Endodermal cell (in vitro differentiated cells): ENCODE measurements around the gene CMTM6. TPM values are rescaled to one million over a fixed set of nuclear protein-coding genes. Genes with fewer than 3 reads are reported as not detected.

Source experiments
- DNase-seq: peaks from one replicate; pipeline ENCODE4 v3.0.0-alpha.2; 2017
- H3K27ac ChIP-seq: 2 replicates; pipeline ENCODE4 v1.5.1; 2013; ENCODE audit warnings: mild to moderate bottlenecking, low read depth, low read length, moderate library complexity
- H3K27me3 ChIP-seq: 2 replicates; pipeline ENCODE4 v1.6.1; 2013; ENCODE audit warnings: mild to moderate bottlenecking, low read length, moderate library complexity; ENCODE audit not compliant: insufficient read depth, control insufficient read depth, poor library complexity, severe bottlenecking
- H3K36me3 ChIP-seq: 2 replicates; pipeline ENCODE4 v1.7.0; 2013; ENCODE audit warnings: mild to moderate bottlenecking, low read length, moderate library complexity; ENCODE audit not compliant: control insufficient read depth, insufficient read depth
- H3K4me1 ChIP-seq: one replicate; pipeline ENCODE4 v1.7.0; 2013; ENCODE audit warnings: low read length; ENCODE audit not compliant: control insufficient read depth, insufficient read depth
- H3K4me3 ChIP-seq: 2 replicates; pipeline ENCODE4 v1.5.1; 2013; ENCODE audit warnings: mild to moderate bottlenecking, low read length, moderate library complexity
- H3K9ac ChIP-seq: 2 replicates; pipeline ENCODE4 v1.6.1; 2013; ENCODE audit warnings: mild to moderate bottlenecking, low read length, moderate library complexity; ENCODE audit not compliant: poor library complexity, severe bottlenecking; ENCODE audit errors: extremely low read depth
- H3K9me3 ChIP-seq: 2 replicates; pipeline ENCODE4 v1.6.1; 2013; ENCODE audit warnings: mild to moderate bottlenecking, low read length, moderate library complexity; ENCODE audit not compliant: control insufficient read depth
- H3K27ac Mint-ChIP-seq: 2 replicates; pipeline ENCODE4 v1.8.0; 2020; ENCODE audit warnings: mixed read lengths
- H3K27me3 Mint-ChIP-seq: 2 replicates; pipeline ENCODE4 v1.8.0; 2021; ENCODE audit warnings: mild to moderate bottlenecking, mixed read lengths; ENCODE audit not compliant: insufficient read depth
- H3K36me3 Mint-ChIP-seq: 2 replicates; pipeline ENCODE4 v1.8.0; 2020; ENCODE audit warnings: low read depth, mixed read lengths
- H3K4me1 Mint-ChIP-seq: 2 replicates; pipeline ENCODE4 v1.8.0; 2020; ENCODE audit warnings: mixed read lengths
- H3K4me3 Mint-ChIP-seq: 2 replicates; pipeline ENCODE4 v1.8.0; 2020; ENCODE audit warnings: mild to moderate bottlenecking, moderate library complexity, mixed read lengths
- H3K9me3 Mint-ChIP-seq: 2 replicates; pipeline ENCODE4 v1.8.0; 2020; ENCODE audit warnings: mild to moderate bottlenecking, mixed read lengths
- WGBS, 2 experiments: methylation state at CpG; one replicate each; pipeline versions ENCODE4 v1.1.5 to v1.1.7; 2013; ENCODE audit warnings: missing lambda C conversion rate in 2 of 2, mixed read lengths in 1 of 2; ENCODE audit not compliant: insufficient coverage in 1 of 2, insufficient read length in 1 of 2; 5-methylcytosine and 5-hydroxymethylcytosine counted together
- total RNA-seq, 2 donors: library from RNA; stranded (reverse); fragmentation: NEBNext Ultra II Directional in 1 of 2; extraction: Animal tissue kit (Norgen Biotek cat#: 25700) in 1 of 2; gene quantifications; 2 replicates in 1 of 2; 3 replicates in 1 of 2; pipeline ENCODE4 v1.2.1, GENCODE V29; 2021
- TF ChIP-seq, protein P1 (sequence below): fragments of 200-600 bp; sonication (generic); conservative IDR thresholded peaks from 2 replicates; pipeline ENCODE4 v1.5.0; 2021; ENCODE audit warnings: antibody characterized with exemption, mild to moderate bottlenecking

Gene CMTM6
- total RNA-seq, 2 donors from 2014 or later, result 58.3 to 62.4 TPM

DNA sequence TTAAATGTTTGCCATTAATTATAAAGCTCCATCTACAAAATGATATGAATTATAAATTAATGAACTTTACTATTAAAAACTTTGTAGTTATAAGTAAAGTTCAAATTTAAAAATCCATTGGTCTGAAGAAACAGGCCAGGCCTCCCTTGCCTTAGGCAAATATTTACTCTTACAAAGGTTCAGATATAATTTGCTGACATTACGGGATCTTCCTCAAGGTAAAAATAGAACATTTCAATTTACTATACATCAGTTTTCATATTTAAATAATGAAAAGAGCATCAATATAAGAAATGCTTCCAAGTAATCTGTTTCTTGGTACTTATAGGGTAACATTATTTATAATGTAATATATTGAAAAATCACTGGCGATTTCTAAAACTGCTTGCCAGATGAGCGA is 3.7 kb downstream of the CMTM6 start:
- no peak overlapping the region for H3K27ac Mint-ChIP-seq
- no peak overlapping the region for H3K4me3 Mint-ChIP-seq
- TF ChIP-seq, protein P1, sequence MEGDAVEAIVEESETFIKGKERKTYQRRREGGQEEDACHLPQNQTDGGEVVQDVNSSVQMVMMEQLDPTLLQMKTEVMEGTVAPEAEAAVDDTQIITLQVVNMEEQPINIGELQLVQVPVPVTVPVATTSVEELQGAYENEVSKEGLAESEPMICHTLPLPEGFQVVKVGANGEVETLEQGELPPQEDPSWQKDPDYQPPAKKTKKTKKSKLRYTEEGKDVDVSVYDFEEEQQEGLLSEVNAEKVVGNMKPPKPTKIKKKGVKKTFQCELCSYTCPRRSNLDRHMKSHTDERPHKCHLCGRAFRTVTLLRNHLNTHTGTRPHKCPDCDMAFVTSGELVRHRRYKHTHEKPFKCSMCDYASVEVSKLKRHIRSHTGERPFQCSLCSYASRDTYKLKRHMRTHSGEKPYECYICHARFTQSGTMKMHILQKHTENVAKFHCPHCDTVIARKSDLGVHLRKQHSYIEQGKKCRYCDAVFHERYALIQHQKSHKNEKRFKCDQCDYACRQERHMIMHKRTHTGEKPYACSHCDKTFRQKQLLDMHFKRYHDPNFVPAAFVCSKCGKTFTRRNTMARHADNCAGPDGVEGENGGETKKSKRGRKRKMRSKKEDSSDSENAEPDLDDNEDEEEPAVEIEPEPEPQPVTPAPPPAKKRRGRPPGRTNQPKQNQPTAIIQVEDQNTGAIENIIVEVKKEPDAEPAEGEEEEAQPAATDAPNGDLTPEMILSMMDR, result no peak
- H3K27ac ChIP-seq, result no peak overlapping the region
- no peak overlapping the region for H3K4me3 ChIP-seq
- no peak overlapping the region for H3K9ac ChIP-seq
- peaks cover 9% of the 10 kb centered on the region for H3K36me3 Mint-ChIP-seq
- peaks cover 30% of the 10 kb centered on the region for H3K4me1 Mint-ChIP-seq
- peaks cover 9% of the 10 kb centered on the region for H3K4me1 ChIP-seq
- DNase-seq, result no peak
- H3K27me3 ChIP-seq, result no peaks in the 10 kb centered on the region
- H3K9me3 Mint-ChIP-seq, result no peaks in the 10 kb centered on the region
- no peaks in the 10 kb centered on the region for H3K36me3 ChIP-seq
- H3K27me3 Mint-ChIP-seq, result no peaks in the 10 kb centered on the region
- no peaks in the 10 kb centered on the region for H3K9me3 ChIP-seq
- 93 to 100% methylated on average over 2 to 3 of the region's 3 CpGs for WGBS, 2 experiments

DNA sequence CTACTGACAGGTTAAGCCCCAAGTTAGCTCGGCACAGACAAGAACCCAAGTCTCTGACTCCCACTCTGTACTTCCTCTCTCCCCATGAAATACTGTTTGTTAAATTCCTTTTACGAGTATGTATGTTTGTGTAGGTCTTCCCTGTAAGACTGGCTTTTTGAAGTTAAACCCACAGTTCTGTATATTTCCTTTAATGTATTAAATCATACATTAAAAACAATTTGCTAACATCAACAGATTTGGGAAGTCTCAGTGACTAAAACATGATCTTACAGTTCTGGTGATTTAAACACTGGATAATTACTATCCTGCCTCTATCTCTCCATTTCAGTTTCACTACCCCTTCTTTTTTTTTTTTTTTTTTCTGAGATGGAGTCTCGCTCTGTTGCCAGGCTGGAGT is 4.4 kb downstream of the CMTM6 start:
- Histone ChIP-seq H3K27ac (no peak overlapping the region), H3K4me1 (peaks cover 9% of the 10 kb centered on the region), H3K36me3 (no peaks in the 10 kb centered on the region), H3K9me3 (no peaks in the 10 kb centered on the region), H3K27me3 (no peaks in the 10 kb centered on the region), H3K4me3 (no peak overlapping the region), H3K9ac (no peak overlapping the region)
- Mint-ChIP-seq H3K27me3 (no peaks in the 10 kb centered on the region), H3K4me1 (peaks cover 30% of the 10 kb centered on the region), H3K27ac (no peak overlapping the region), H3K4me3 (no peak overlapping the region), H3K36me3 (peaks cover 9% of the 10 kb centered on the region), H3K9me3 (no peaks in the 10 kb centered on the region)
- WGBS, 2 experiments, result 97% methylated on average over 2 of the region's 3 CpGs; no CpG with 5 or more reads in 1 of the 2 experiments
- TF ChIP-seq, protein P1, result no peak
- no peak for DNase-seq

DNA sequence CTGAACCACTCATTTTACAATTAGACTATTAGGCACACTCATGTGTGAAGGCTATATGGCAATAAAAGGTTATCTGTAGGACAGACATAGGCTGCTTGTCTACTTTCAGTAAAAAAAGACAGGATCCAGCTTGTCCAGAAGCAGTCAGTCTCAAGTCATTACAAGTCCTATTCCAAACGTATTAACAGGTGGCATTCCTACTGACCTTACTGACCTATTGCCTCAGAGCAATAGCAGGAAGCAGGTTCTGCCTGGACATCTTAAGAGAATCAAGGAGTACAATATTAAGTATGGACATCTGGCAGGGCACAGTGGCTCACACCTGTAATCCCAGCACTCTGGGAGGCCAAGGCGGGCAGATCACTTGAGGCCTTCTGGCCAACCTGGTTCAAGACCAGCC is 7.0 kb downstream of the CMTM6 start:
- Mint-ChIP-seq H3K9me3 (no peaks in the 10 kb centered on the region), H3K4me1 (peaks cover 19% of the 10 kb centered on the region), H3K27me3 (no peaks in the 10 kb centered on the region), H3K27ac (no peak overlapping the region), H3K36me3 (peaks cover 9% of the 10 kb centered on the region), H3K4me3 (no peak overlapping the region)
- Histone ChIP-seq H3K4me1 (peaks cover 12% of the 10 kb centered on the region), H3K36me3 (peaks cover 4% of the 10 kb centered on the region), H3K27me3 (no peaks in the 10 kb centered on the region), H3K27ac (no peak overlapping the region), H3K4me3 (no peak overlapping the region), H3K9ac (no peak overlapping the region), H3K9me3 (no peaks in the 10 kb centered on the region)
- WGBS, 2 experiments, result 85 to 88% methylated on average over 2 of the region's 2 CpGs
- TF ChIP-seq, protein P1, result no peak
- no peak for DNase-seq
